Ascending aorta (tissue), 2 donors: ENCODE data around the gene IL4I1. TPM values are rescaled to one million over a fixed set of nuclear protein-coding genes. Genes with fewer than 3 reads are reported as not detected.

Source experiments
- DNase-seq, 2 donors: peaks; one replicate each; pipeline ENCODE4 v3.0.0-alpha.2; 2019; ENCODE audit warnings: low spot score in 2 of 2
- H3K27ac ChIP-seq, 2 donors: fragments of 200-600 bp; sonication (generic); one replicate each; pipeline ENCODE4 v1.5.1; 2016 to 2017; ENCODE audit warnings: mild to moderate bottlenecking in 1 of 2
- H3K27me3 ChIP-seq: fragments of 200-600 bp; sonication (generic); one replicate; pipeline ENCODE4 v1.5.1; 2017
- H3K36me3 ChIP-seq, 2 donors: fragments of 200-600 bp; sonication (generic); one replicate each; pipeline ENCODE4 v1.5.1; 2016
- H3K4me1 ChIP-seq, 2 donors: fragments of 200-600 bp; sonication (generic); one replicate each; pipeline ENCODE4 v1.5.1; 2016 to 2017; ENCODE audit warnings: mild to moderate bottlenecking in 1 of 2
- H3K4me3 ChIP-seq, 2 donors: fragments of 200-600 bp; sonication (generic); one replicate each; pipeline ENCODE4 v1.5.1; 2016 to 2017; ENCODE audit warnings: mild to moderate bottlenecking in 1 of 2
- H3K9me3 ChIP-seq, 2 donors: fragments of 200-600 bp; sonication (generic); one replicate each; pipeline ENCODE4 v1.5.1; 2016
- CTCF ChIP-seq, 3 experiments: fragments of 200-600 bp in 2 of 3; fragments of 450-650 bp in 1 of 3; sonication (generic) in 2 of 3; IDR thresholded peaks; one replicate each; pipeline ENCODE4 v1.5.1; 2016 to 2019; ENCODE audit warnings: antibody characterized with exemption in 3 of 3, mild to moderate bottlenecking in 1 of 3, moderate library complexity in 1 of 3
- intact Hi-C: fragments of 100-400 bp; cut with DNase I; formaldehyde crosslinking; loops from one replicate; pipeline ENCODE4 v1.15.1; 2023
- total RNA-seq: library from RNA; depleted of rRNA; stranded (reverse); fragments of >200 nt; gene quantifications from one replicate; pipeline ENCODE4 v1.1.0, GENCODE V29; 2016

The IL4I1 gene
- total RNA-seq, 1 donor from 2014 or later, result 0.96 TPM

GRCh38 chr19:49931293-49932040 lies 34.8 kb upstream of the IL4I1 start:
- Histone ChIP-seq H3K27me3 (no peaks in the 10 kb centered on the region), H3K4me3 (no peak overlapping the region), H3K4me1 (peaks cover 3 to 13% of the 10 kb centered on the region in 2 donors), H3K36me3 (peaks cover 0 to 3% of the 10 kb centered on the region in 2 donors), H3K9me3 (no peaks in the 10 kb centered on the region), H3K27ac (no peak overlapping the region)
- intact Hi-C loops, result loop anchor here (2.0 kb wide), 1 partner anchor 93 kb away; the partner anchor contains the start of gene VRK3
- DNase-seq, result no peak
- no peak for TF ChIP-seq CTCF (IDR thresholded peaks at IDR 0.05)

- no peak for TF ChIP-seq CTCF (IDR thresholded peaks at IDR 0.05)
- peak overlapping the region; percentile 73 to 91 for H3K27ac ChIP-seq
- peak overlapping the region in 1 of 2 donors; percentile 88 for H3K4me3 ChIP-seq
- intact Hi-C loops, result loop anchor here (2.0 kb wide), 1 partner anchor 94 kb away; the partner anchor contains the start of gene VRK3
- DNase-seq, result no peak
- H3K36me3 ChIP-seq, result peaks cover under 1 to 6% of the 10 kb centered on the region in 2 donors
- no peaks in the 10 kb centered on the region for H3K27me3 ChIP-seq
- peaks cover 3 to 13% of the 10 kb centered on the region in 2 donors for H3K4me1 ChIP-seq
- H3K9me3 ChIP-seq, result no peaks in the 10 kb centered on the region
These were observed 33.9 kb upstream of the IL4I1 start for GRCh38 chr19:49930483-49931011.

GRCh38 chr19:49929611-49930482 lies 33.2 kb upstream of the IL4I1 start:
- DNase-seq, result peak; percentile 82 to 95
- no peaks in the 10 kb centered on the region for H3K27me3 ChIP-seq
- intact Hi-C loops, result loop anchor here (2.0 kb wide), 2 partner anchors 53 to 95 kb away; partner anchors contain the start of genes AKT1S1, TBC1D17 and VRK3
- H3K27ac ChIP-seq, result peak overlapping the region; percentile 73 to 91
- peaks cover 3 to 13% of the 10 kb centered on the region in 2 donors for H3K4me1 ChIP-seq
- no peak for TF ChIP-seq CTCF (IDR thresholded peaks at IDR 0.05)
- H3K36me3 ChIP-seq, result peaks cover 4 to 7% of the 10 kb centered on the region in 2 donors
- H3K4me3 ChIP-seq, result peak overlapping the region; percentile 71 to 88
- H3K9me3 ChIP-seq, result no peaks in the 10 kb centered on the region

GRCh38 chr19:49929121-49929610 lies 32.5 kb upstream of the IL4I1 start, which contains the start of the genes ATF5 and NUP62:
ATF5 (plus strand) TSS chr19:49929205; CDS start chr19:49930851, 1,646 bp downstream.
NUP62 (minus strand) TSS chr19:49929504; CDS start chr19:49909807, 19,697 bp downstream.
- H3K4me3 ChIP-seq, result peak within 1 kb of the TSS; percentile 71 to 88
- H3K4me1 ChIP-seq, result peaks cover 3 to 13% of the 10 kb centered on the region in 2 donors
- no peaks in the 10 kb centered on the region for H3K9me3 ChIP-seq
- peaks cover 4 to 14% of the 10 kb centered on the region in 2 donors for H3K36me3 ChIP-seq
- TF ChIP-seq CTCF (IDR thresholded peaks at IDR 0.05), result no peak
- intact Hi-C loops, result loop anchor here (2.0 kb wide), 1 partner anchor 52 kb away; the partner anchor contains the start of genes AKT1S1 and TBC1D17
- peak within 1 kb of the TSS; percentile 73 to 91 for H3K27ac ChIP-seq
- no peaks in the 10 kb centered on the region for H3K27me3 ChIP-seq
- peak; percentile 50 to 93 for DNase-seq
